HepG2 (cell line): ENCODE measurements around the gene STK36. TPM values are rescaled to one million over a fixed set of nuclear protein-coding genes. Genes with fewer than 3 reads are reported as not detected.
A peak's percentile ranks its signal among the peaks of the same experiment; 100 is the strongest.

Source experiments
- ARID2 ChIP-seq: sonication (generic); formaldehyde crosslinking; IDR thresholded peaks from 2 replicates; pipeline ENCODE4 v1.8.1; 2022; ENCODE audit warnings: mild to moderate bottlenecking, missing genetic modification reagents, borderline replicate concordance
- CENPT ChIP-seq: sonication (generic); formaldehyde crosslinking; IDR thresholded peaks from 2 replicates; pipeline ENCODE4 v1.8.0; 2022; ENCODE audit warnings: low read depth, mild to moderate bottlenecking, moderate library complexity, missing genetic modification reagents
- CREB1 ChIP-seq, 2 experiments: fragments of 450-650 bp in 1 of 2; IDR thresholded peaks; 2 replicates each; pipeline ENCODE4 v1.6.1; 2016 to 2017; ENCODE audit warnings: control low read depth in 1 of 2, mild to moderate bottlenecking in 1 of 2, missing compliant biosample characterization in 1 of 2, missing genetic modification characterization in 1 of 2
- ETS1 ChIP-seq: sonication (generic); formaldehyde crosslinking; IDR thresholded peaks from 2 replicates; pipeline ENCODE4 v1.4.0; 2020; ENCODE audit warnings: missing genetic modification reagents
- FOXA3 ChIP-seq: IDR thresholded peaks from 2 replicates; pipeline ENCODE4 v1.6.1; 2016; ENCODE audit warnings: missing genetic modification reagents, missing compliant biosample characterization
- HOXA3 ChIP-seq: sonication (generic); formaldehyde crosslinking; IDR thresholded peaks from 2 replicates; pipeline ENCODE4 v1.5.0; 2020; ENCODE audit warnings: missing genetic modification reagents
- MED8 ChIP-seq: sonication (generic); formaldehyde crosslinking; IDR thresholded peaks from 2 replicates; pipeline ENCODE4 v1.8.1; 2023; ENCODE audit warnings: mild to moderate bottlenecking, missing genetic modification reagents; ENCODE audit not compliant: insufficient replicate concordance
- NFYB ChIP-seq: sonication (generic); formaldehyde crosslinking; IDR thresholded peaks from 2 replicates; pipeline ENCODE4 v1.4.0; 2020; ENCODE audit warnings: missing genetic modification reagents
- REXO4 ChIP-seq: sonication (generic); formaldehyde crosslinking; IDR thresholded peaks from 2 replicates; pipeline ENCODE4 v1.8.0; 2022; ENCODE audit warnings: missing genetic modification reagents, mild to moderate bottlenecking, borderline replicate concordance
- SIX4 ChIP-seq: sonication (generic); formaldehyde crosslinking; IDR thresholded peaks from 2 replicates; pipeline ENCODE4 v1.4.0; 2020; ENCODE audit warnings: missing genetic modification reagents
- SPEN ChIP-seq: sonication (generic); formaldehyde crosslinking; IDR thresholded peaks from 2 replicates; pipeline ENCODE4 v1.5.1; 2020; ENCODE audit warnings: low read depth, mild to moderate bottlenecking, missing genetic modification reagents
- STAT5B ChIP-seq: sonication (generic); formaldehyde crosslinking; IDR thresholded peaks from 2 replicates; pipeline ENCODE4 v1.4.0; 2020; ENCODE audit warnings: missing genetic modification reagents
- TEF ChIP-seq: sonication (generic); formaldehyde crosslinking; IDR thresholded peaks from 2 replicates; pipeline ENCODE4 v1.5.0; 2020; ENCODE audit warnings: missing genetic modification reagents
- U2AF1 ChIP-seq: fragments of 200-400 bp; formaldehyde crosslinking; optimal IDR thresholded peaks from 2 replicates; pipeline ENCODE3; 2017; ENCODE audit warnings: mild to moderate bottlenecking, low read depth, low read length
- ZFYVE20 ChIP-seq: sonication (generic); formaldehyde crosslinking; IDR thresholded peaks from 2 replicates; pipeline ENCODE4 v1.8.0; 2023; ENCODE audit warnings: low read depth, mild to moderate bottlenecking, moderate library complexity, missing genetic modification reagents, borderline replicate concordance
- ZNF17 ChIP-seq: sonication (generic); formaldehyde crosslinking; IDR thresholded peaks from 2 replicates; pipeline ENCODE4 v1.5.0; 2020; ENCODE audit warnings: mild to moderate bottlenecking, missing genetic modification reagents
- ZNF282 ChIP-seq: fragments of 450-650 bp; IDR thresholded peaks from 2 replicates; pipeline ENCODE4 v1.6.1; 2018; ENCODE audit not compliant: partially characterized antibody
- ZNF33A ChIP-seq: sonication (generic); formaldehyde crosslinking; IDR thresholded peaks from 2 replicates; pipeline ENCODE4 v1.5.1; 2020; ENCODE audit warnings: missing genetic modification reagents, mild to moderate bottlenecking, moderate library complexity, borderline replicate concordance
- ZNF749 ChIP-seq: sonication (generic); formaldehyde crosslinking; IDR thresholded peaks from 2 replicates; pipeline ENCODE4 v1.8.0; 2022; ENCODE audit warnings: mild to moderate bottlenecking, missing genetic modification reagents, moderate library complexity, borderline replicate concordance
- ZNF782 ChIP-seq: sonication (generic); formaldehyde crosslinking; IDR thresholded peaks from 2 replicates; pipeline ENCODE4 v1.4.0; 2020; ENCODE audit warnings: missing genetic modification reagents, mild to moderate bottlenecking, borderline replicate concordance
- ZNF841 ChIP-seq: sonication (generic); formaldehyde crosslinking; IDR thresholded peaks from 2 replicates; pipeline ENCODE4 v1.8.1; 2023; ENCODE audit warnings: missing genetic modification reagents, borderline replicate concordance
- ZSCAN25 ChIP-seq: sonication (generic); formaldehyde crosslinking; IDR thresholded peaks from 2 replicates; pipeline ENCODE4 v1.8.0; 2022; ENCODE audit warnings: mild to moderate bottlenecking, missing genetic modification reagents
- polyA plus RNA-seq, 8 experiments: library from polyadenylated mRNA; depleted of rRNA in 3 of 8; stranded (reverse) in 7 of 8; unstranded in 1 of 8; fragments of >200 nt; fragmentation: Illumina TruSeq in 4 of 8; extraction: Trizol in 4 of 8; gene quantifications; 2 replicates each; pipeline versions ENCODE4 v1.2.1 to v1.2.3, GENCODE V29; 2011 to 2016; ENCODE audit warnings: low read depth in 4 of 8, missing spikeins in 1 of 8, mixed read lengths in 1 of 8; ENCODE audit not compliant: insufficient read depth in 1 of 8
- total RNA-seq, 5 experiments: library from RNA; depleted of rRNA; stranded (reverse); fragments of >200 nt; fragmentation: Illumina TruSeq; extraction: Trizol; gene quantifications; 2 replicates each; pipeline ENCODE4 v1.2.3, GENCODE V29; 2016; ENCODE audit warnings: low read depth in 1 of 5
- TF ChIP-seq, protein P1 (sequence below): sonication (generic); formaldehyde crosslinking; IDR thresholded peaks from 2 replicates; pipeline ENCODE4 v1.5.1; 2020; ENCODE audit warnings: mild to moderate bottlenecking, moderate library complexity, missing genetic modification reagents
- TF ChIP-seq, protein P2 (sequence below): sonication (generic); formaldehyde crosslinking; IDR thresholded peaks from 2 replicates; pipeline ENCODE4 v1.4.0; 2020; ENCODE audit warnings: missing genetic modification reagents
- TF ChIP-seq, protein P3 (sequence below): sonication (generic); formaldehyde crosslinking; IDR thresholded peaks from 2 replicates; pipeline ENCODE4 v1.8.1; 2023; ENCODE audit warnings: mild to moderate bottlenecking, missing genetic modification reagents, borderline replicate concordance

The STK36 gene
- total and polyA plus RNA-seq, 2 of the 13 experiments (the other 11 are each of a cell fraction or from before 2014, with no cell fraction given): 45.9 to 83.5 TPM

DNA sequence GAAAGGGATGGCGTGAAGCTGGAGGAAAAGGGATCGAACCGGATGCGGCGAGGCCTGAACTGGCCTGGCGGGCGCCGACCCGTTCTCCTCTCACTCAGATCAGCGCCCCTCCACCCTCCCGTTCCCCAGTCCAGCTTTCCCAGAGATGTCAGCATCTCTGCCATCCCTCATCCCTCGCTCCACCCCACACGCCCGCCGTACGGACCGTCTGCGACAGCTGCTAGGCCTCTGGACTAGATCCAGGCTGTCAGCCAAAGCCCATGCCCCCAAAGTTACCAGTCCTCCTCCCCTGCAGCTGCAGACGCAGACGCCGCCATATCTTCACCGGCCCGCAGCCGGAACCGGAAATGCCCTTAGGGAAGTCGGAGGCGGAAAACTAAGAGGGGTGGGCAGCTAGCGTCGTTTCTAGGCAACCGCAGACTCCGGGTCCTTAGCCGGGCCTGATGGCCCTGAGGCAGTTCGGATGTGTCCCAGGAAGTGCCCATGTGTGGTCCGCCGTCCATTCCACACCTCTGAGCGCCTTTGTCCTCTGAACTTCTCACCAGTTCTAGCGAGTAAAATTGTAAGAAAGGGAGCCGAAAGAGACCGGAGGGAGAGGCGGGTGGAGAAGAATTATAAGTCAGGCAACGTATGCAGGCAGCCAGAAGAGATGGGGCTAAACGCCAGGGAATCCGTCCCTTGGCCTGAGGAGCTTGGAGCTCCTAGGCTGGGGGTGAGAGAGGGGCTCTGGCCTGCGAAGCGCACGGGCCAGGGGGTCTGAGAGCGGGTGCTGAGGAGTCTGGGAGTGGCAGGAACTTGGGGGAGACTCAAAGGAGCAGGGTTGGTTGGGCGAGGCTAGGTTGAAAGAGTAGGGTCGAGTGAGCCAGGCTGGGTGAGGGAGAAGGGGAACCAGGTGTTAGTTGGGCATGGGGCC, at the start of gene STK36, which contains the start of gene RNF25 (continued):
- TF ChIP-seq ZNF33A (CRISPR knock-in tag) (no peak), ETS1 (CRISPR knock-in tag) (peak; percentile 73; the same call in 1 of the 2 replicates), SIX4 (CRISPR knock-in tag) (no peak), ZSCAN25 (CRISPR knock-in tag) (peak; percentile 18; the same call in 1 of the 2 replicates), FOXA3 (CRISPR knock-in tag) (no peak), ZNF282 (no peak), ZNF749 (CRISPR knock-in tag) (no peak), TEF (no peak), NFYB (CRISPR knock-in tag) (no peak), STAT5B (no peak; the same call in 1 of the 2 replicates), ZNF17 (CRISPR knock-in tag) (no peak), ZNF841 (no peak), CENPT (CRISPR knock-in tag) (no peak), CREB1 (IDR thresholded peaks at IDR 0.05) (no peak), CREB1 (CRISPR knock-in tag; IDR thresholded peaks at IDR 0.05) (no peak; the same call in 1 of the 2 replicates), ZFYVE20 (CRISPR knock-in tag) (no peak), HOXA3 (peak; percentile 79; the same call in 1 of the 2 replicates), ZNF782 (CRISPR knock-in tag) (no peak; the same call in 1 of the 2 replicates), U2AF1 (peak; percentile 57), REXO4 (CRISPR knock-in tag) (no peak), MED8 (peak; percentile 87), ARID2 (no peak), SPEN (CRISPR knock-in tag) (peak; percentile 60; the same call in 1 of the 2 replicates)
- TF ChIP-seq, protein P1, sequence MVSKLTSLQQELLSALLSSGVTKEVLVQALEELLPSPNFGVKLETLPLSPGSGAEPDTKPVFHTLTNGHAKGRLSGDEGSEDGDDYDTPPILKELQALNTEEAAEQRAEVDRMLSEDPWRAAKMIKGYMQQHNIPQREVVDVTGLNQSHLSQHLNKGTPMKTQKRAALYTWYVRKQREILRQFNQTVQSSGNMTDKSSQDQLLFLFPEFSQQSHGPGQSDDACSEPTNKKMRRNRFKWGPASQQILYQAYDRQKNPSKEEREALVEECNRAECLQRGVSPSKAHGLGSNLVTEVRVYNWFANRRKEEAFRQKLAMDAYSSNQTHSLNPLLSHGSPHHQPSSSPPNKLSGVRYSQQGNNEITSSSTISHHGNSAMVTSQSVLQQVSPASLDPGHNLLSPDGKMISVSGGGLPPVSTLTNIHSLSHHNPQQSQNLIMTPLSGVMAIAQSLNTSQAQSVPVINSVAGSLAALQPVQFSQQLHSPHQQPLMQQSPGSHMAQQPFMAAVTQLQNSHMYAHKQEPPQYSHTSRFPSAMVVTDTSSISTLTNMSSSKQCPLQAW (CRISPR knock-in tag): peak; percentile 67
- TF ChIP-seq, protein P2, sequence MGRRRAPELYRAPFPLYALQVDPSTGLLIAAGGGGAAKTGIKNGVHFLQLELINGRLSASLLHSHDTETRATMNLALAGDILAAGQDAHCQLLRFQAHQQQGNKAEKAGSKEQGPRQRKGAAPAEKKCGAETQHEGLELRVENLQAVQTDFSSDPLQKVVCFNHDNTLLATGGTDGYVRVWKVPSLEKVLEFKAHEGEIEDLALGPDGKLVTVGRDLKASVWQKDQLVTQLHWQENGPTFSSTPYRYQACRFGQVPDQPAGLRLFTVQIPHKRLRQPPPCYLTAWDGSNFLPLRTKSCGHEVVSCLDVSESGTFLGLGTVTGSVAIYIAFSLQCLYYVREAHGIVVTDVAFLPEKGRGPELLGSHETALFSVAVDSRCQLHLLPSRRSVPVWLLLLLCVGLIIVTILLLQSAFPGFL (CRISPR knock-in tag): no peak
- TF ChIP-seq, protein P3, sequence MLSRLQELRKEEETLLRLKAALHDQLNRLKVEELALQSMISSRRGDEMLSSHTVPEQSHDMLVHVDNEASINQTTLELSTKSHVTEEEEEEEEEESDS (CRISPR knock-in tag): 0 out of 2 replicates have a peak, but pooled peaks have one; percentile 28
